GM21447 (cell line): ENCODE data around the gene LPP.

Experiments
- ATAC-seq: cut with Tn5 transposase; IDR thresholded peaks from one replicate; pipeline ENCODE4 v1.9.1; 2021; ENCODE audit not compliant: unreplicated experiment

LPP gene

DNA sequence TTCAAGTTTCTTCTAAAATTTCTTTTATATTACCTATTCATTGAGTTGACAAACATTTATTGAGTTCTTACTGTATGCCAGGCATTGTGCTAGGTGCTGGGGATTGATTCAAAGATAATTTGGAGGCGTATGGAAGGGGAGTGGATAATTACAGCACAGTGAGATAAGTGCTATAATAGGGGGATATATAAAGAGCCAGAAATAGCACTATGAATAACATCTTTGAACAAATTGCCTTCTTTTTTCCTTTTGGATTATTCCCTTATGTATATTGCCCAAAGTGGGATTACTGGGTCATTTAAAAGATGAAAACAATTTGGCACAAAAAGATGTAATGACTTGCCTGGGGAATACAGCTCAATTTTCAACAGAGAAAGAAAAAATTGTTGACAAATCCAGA lies 64.6 kb downstream of the LPP start:
- no peak for ATAC-seq

DNA sequence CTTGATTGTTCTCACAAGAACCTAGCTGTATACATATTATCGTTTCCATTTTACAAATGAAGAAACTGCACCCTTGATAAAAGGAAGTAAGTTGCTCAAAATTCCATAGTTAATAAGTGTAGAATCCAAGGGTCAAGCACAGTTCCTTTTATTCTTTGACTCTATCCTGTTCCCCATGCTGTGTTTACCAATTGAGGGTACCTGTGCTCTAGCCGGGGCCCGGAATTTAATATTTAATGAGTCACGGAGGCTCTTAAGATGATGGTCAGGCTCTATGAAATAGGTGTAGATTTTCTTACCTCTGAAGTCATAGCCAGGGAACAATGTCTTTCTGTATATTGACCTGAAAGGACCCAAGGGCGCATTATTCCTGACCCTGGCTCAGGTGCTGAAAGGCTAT lies 65.2 kb downstream of the LPP start:
- ATAC-seq = no peak

DNA sequence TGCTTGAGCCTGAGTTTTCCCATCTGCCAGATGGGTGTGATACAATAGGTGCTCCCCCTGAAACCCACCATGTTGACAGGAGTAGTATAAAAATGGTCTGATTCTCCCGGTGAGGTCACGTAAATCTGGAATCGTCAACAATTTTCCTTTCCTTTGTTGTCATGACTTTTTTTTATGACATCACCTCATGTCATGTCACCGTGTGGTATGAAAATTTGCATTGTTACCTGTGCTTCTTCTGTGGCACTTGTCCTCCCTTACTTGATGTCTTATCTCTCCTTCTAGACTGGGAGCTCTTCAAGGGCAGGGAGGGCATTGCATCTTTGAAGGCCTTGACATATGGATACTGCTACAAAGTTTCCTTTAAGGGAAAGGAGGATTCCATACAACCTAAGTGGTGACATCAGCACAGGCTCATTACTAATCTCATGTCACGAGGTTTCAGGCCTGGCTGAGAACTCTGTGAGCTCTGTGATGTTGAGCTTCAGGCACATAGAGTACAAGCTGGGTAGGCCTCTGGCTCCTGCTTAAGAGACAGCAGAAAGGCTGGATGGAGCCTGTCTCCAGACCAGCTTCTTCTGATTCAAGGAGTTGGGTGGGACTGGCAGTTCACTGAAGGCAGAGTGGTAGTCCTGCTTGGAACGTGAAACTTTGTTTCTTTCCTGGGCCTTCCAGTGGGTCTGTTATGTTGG lies 66.3 kb downstream of the LPP start:
- no peak for ATAC-seq

DNA sequence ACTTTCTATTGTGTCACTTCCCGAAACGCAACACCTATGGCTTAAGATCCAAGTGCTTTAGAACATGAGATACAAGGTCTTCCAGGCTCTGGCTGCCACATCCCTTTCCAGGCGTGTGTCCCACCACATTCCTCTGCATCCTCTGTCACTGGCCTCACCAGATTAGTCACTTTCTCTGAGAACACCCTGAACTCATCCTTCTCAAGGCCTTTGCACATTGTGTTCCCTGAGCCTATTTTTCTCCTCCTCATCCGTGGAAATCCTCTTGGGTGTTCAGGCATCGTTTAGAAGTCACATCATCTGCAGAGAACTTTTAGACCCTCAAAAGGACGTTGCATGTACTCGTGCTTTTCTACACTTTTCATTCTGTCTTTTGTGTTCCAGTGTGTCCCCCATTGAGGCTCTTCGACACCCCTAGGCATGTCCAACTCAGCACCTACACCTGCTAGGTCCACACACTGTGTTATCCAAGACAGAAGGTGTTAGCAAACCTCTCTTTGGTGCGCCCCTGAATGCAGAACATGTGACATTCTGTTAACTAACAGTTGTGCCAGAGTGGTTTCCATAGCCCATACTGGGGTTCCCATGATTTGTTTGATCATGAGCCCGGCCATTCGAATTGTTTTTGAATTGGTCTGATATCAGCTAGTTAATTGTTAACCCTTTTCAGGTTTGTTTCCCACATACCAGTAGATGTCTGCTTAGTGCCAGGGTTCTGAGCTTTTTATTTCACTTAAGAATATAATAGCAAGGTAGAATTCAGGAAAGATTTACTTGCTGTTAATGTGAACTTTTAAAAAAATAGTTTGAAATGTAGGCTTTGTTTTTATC lies 67.2 kb downstream of the LPP start:
- no peak for ATAC-seq

DNA sequence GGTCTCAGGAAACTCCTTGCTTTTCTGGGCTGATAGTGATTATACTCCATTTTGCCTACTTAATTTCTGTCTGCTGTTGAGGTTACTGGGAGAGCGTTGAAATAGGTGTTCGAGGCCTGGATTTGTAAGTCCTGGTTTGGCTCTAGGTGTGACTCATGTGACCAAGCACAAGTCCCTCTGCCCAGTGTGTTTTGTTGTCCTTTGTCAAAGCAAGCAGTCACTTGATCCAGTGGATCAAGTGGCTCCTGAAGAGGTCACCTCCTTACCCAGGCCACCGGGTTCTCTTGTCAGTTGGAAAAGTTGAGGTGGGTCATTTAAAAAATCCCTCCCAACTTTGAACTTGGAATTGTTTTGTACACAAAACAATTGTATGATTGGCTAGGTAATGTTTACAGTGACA lies 70.0 kb downstream of the LPP start:
- no peak for ATAC-seq

DNA sequence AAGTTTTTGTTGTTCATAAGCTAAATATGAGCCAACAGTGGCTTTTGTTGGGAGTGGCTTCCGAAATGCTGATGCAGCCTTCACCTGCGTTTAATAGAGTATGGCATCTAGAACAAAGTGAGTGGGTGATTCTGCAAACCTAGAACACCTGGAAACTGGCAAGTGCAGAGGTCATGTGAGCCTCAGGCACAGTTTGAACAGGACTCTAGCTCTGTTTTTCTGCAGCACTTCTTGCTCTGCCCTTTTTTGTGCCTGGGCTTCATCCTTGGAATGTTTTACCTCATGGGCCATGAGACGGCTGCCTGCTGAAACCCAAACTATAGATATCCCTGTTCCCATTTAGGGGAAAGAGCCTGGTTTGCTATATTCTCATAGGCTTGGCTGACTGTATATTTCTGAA lies 73.5 kb downstream of the LPP start:
- no peak for ATAC-seq

DNA sequence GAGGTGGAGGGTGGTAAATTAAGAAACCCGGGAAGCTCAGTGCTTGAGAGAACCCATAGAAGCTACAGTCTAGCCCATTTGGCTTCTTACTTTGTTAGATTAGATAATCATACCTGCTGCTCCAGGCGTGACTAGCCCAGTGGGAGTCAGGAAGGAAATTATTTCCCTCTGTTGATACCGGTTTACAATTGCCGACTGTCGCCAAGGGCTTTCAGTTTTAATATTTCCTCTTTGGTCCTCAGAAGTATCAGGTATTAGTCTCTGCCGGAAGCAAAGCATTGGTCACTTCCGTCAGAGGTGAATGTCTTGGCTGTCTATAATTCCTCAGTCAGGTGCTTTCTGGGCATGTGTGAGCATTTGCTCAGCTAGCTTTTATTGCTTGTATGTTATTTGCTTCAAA lies 75.2 kb downstream of the LPP start:
- no peak for ATAC-seq

DNA sequence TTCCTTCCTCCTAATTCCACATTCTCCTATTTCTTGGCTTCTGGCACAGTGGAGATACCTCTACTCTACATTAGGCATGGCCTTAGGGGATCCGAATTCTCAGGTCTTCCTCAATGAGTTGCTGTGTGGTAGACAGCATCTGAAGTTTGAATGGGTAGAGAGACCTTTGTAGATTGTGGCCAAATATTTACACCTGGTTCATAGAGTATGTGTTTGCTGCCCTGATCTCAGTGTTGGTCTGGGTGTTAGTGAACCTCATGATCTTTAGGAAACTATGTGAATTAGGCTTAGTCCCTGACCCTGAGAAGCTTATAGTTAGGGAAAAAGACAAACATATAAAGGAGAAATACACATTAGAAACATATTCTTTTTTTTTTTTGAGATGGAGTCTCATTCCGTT lies 75.8 kb downstream of the LPP start:
- no peak for ATAC-seq

DNA sequence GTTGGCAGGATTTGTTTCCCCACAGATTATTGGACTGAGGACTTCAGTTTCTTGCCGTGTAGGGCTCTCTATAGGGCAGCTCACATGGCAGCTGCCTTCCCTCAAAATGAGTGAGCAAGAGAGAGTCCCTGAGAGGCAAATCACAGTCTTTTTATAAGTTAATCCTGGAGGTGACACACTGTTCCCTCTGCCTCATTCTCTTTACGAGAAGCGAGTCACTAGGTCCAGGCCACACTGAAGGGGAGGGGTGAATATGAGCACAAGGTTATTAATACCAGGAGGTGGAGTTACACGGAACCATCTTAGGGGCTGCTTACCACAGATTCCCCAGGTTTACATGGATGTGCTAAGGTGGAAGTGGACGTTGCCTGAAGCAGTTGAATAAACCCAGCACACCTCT lies 77.0 kb downstream of the LPP start:
- ATAC-seq = no peak

DNA sequence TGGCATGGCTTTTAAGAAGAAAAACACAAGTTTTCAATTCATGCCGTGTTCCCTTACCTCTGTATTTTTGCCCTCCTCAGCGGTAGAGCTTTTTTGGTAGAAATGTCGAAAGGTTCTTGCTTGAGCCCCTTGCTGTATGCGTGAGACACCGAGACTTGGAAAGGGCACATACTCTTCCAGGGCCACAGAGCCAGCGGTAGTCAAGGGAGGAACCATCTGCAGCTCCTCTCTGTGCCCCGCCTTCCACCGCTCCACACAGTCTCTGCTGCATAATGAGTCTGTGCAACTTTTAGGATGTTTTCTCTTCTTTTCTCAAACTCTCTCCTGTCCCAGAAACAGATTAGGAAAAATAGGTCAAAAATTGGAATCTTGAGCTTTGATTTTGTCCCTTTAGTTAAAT lies 77.5 kb downstream of the LPP start:
- no peak for ATAC-seq

DNA sequence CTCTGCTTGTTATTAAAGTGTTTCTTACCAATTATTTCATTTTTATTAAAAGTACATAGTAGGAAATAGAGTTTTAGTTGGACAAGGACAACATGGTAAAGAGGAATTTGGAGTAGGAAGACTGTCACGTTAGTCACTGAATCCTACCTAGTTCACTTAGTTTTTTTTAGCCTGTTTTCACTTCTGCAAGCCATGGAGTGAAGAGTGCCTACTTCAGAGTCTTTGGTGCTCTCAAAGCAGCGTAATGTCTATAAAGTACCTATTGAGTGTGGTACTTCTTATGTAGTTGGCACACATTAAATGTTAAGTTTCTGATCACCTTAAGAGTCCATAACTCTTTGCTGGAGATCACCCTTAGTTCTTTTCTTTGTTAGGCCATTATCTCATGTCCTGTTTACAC lies 78.7 kb downstream of the LPP start:
- ATAC-seq = no peak

DNA sequence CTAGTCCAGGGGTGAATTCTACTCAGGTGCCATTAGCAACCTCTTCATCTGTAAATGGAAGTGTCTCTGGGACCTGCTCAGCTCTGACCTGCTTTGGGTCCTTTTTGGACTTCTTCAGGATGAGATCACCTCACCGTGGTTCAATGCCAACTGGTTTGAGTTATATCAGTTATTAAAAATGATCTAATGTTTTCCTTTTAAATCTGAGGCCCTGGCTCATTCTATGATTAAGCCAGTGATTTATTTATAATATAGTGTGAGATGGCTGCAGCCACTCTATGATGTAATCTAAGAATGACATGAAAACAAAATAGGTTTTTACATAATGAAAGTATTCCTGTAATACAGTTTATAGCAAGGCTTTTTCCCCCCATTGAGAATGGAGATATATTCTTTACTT lies 79.4 kb downstream of the LPP start:
- no peak for ATAC-seq

DNA sequence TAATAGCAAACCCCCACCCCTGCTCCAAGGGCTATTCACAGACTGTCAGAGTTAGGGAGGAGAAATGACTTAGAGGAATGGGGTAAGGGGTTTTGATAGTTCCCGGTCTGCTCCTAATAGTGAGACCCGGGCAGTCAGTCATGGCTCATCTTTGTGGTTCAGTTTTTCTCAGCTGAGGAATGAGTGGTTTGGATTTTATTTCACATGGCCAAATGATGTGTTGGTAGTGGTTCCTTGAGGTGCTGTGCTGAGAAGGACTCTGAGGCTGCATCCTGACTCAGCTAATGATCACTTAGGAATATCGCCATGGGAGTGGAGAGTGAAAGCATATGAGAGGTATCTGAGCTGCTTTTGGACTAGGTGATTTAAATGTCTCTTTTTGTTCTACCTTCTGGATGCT lies 80.2 kb downstream of the LPP start:
- no peak for ATAC-seq

DNA sequence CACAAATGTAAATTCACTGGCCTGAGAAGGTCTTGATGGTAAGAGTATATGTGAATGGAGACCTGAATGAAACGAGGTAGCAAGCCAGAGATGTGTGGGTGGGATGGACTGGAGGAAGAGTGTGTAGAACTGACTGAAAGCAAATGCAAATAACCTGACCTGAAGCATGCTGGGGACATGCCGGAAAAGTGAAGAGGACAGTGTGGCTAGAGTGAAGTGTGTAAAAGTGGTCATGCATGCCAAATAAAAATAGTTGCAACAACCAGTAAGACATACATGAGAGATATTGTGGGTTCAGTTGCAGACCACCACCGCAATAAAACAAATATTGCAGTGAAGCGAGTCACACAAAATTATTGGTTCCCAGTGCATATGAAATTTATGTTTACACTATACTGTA lies 82.3 kb downstream of the LPP start:
- ATAC-seq = no peak

DNA sequence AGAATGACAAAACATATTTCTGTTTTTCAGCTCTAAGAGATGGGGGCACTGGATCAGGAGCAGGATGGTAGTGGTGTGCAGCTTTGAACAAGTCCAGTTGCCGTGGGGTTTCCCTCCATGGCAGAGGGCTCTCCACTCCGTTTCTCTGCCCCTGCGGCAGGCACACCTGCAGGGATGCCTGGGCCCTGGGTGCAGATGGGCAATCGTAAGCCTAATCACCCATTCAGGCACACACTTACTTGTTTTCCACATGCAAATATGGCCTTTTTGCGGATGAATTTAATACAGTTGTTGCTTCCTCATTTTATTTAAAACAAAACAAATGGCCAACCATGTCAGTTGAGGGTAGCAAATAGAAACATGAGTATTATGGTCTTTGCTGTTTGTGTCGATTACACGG lies 85.1 kb downstream of the LPP start:
- ATAC-seq = no peak

DNA sequence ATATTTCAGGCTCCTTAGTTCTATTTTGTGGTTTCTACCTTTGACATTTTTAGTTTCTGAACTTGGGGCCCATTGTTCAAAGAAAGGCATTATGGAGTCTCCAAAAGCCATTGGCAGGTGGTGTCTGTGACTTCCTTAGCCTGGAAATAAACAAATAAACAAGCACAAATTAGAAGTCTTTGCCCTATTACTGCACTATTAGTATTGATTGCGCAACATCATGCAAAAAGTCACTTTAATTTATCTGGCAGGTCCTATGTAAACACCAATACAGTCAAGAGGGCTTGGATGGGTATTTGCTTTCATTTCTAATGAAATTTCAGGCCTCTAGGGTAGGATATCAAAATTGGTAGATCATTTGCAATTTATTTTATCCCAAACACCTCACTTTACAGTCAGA lies 85.6 kb downstream of the LPP start:
- no peak for ATAC-seq

DNA sequence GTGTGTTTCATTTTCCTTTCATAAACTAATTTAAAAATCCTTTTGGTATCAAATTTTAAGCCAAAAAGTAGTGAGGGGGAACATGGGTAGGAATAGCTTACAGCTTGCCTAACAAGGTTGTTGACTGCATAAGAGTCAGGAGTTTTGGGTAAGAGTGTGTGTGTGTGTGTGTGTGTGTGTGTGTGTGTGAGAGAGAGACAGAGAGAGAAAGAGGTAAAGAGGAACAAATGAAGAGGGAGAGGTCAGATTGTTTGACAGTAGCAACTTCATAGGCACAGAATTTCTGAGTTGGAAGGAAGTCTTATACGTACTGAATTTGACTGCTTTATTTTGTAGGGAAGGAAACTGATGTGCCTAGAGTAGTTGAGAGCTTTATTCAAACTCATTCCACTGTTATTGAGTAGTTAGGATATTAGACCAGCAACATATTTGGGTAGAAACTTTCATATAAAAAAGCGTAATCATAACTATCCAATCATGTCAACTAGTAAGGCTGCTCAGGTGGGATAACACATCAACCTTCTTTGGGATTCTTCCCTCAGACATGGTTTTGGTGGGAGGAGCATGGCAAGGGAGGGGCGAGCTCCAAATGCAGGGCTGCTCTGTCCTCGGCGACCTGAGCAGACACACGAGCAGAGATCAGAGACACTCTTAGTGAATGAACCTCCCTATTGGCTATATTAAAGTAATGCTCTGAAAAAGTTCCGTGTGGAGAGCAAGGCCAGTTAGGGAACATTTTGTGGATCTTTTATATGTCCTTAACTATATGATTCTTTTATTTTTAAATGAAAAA lies 86.4 kb downstream of the LPP start:
- ATAC-seq = no peak

DNA sequence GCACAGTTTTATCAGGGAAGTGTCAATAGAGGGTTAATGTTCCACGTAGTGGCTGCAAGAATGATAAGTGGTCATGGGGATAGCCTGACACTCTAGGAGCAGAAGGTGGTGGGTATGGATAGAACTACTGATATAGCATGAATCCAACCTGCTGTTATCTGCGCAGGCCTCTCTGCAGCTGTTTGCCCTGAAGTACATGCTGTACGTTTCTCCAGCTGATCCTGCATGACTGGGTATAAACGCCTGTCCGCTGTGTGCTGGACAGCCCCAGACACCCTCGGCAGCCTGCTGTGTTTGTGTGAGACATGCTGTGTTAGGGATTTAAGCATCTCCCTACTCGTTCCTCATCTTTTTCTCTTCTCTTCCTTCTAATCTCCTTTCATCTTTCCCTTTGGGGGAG lies 87.1 kb downstream of the LPP start:
- no peak for ATAC-seq

DNA sequence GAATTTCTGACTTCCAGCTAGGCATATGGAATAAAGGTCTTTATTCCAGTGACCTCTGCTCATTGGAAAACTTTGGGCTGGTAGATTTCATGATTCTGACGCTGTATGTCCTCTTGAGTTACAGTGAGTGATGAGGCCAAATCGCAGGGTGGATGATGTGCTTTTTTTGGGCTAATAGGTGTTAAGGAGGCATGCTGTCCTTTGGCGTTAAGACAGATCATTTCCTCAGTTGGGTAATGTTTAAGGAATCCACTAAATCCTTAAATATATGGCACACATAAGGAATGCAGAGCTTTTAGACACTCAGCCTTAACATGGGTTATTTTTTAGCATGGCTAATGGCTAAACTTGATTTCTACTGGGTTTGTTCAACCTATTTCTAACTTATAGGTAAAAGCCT lies 87.9 kb downstream of the LPP start:
- no peak for ATAC-seq

DNA sequence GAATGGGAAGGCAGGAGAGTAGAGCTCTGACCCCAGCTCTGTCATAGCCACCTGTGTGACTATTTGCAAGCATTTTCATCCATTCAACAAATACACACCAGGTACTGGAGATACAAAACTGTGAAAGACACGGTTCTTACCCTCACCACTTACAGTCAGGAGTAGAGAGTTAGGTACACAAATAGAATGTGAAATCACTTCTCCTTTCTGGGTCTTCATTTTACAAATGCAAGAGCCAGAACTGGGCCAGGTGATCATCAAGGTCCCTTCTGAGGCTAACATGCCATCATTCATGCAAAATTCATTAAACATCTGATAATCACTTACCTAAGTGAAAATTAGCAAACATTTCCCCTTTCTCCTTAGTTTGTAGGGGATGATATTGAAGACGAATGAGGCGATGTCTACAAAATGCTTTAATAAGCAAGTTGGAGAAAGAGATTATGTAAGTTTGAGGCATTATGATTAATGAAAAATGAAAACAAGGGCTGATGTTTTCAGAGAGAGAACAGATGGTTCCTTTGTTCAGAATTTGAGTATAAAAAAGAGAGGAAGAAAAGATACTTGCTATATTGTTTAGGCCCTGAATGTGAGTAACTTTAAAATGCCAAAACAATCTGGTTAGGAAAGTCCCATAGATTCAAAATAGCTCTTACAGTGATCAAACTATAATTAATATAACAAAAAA lies 88.6 kb downstream of the LPP start:
- ATAC-seq = no peak

DNA sequence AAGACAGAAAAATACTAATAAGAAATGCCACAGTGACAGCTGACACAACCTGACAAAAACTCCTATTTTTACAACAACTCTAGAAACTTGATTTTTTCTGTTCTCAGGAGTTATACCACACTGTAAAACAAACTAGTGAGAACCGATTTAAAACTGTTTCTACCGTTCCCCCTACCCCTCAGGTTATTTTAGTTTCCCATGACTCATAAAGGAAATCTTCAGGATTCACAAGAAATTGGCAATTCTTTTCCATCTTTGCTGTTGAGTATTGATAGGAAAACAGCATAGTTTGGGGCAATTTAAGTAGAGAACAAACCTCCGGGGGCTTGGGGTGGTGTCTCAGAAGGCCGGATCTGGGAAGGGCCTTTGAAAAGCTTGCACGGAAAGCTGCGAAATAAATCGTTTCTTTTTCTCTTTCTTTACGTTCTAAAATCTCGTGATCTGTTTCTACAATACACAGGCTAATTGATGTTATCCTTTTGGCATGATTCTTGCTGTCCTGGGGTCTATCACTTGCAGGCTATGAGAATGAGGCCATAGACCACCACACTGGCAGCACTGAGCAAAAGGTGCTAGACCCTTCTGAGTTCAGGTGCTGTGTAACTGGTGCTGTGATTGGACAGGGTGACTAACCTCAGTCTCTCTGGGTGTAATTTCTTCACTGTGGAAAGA lies 89.3 kb downstream of the LPP start:
- ATAC-seq = no peak
